Caco-2 (cell line): ENCODE results near the gene PSG5. TPM values are rescaled to one million over a fixed set of nuclear protein-coding genes. Genes with fewer than 3 reads are reported as not detected.
"Not testable (repeated sequence)": the region's sequence is repeated elsewhere in the genome, so short reads cannot be mapped to it uniquely, and the experiment has no call there.

Source experiments
- Bru-seq: library from RNA; stranded (reverse); fragments of 400-500 nt; gene quantifications from one replicate; lab custom pipeline; 2021; lab: Mats Ljungman, UMichigan
- BruChase-seq, 2 experiments: library from RNA; stranded (reverse); fragments of 400-500 nt; gene quantifications; one replicate each; lab custom pipeline; 2021; lab: Mats Ljungman, UMichigan
- BruUV-seq: library from RNA; stranded (reverse); fragments of 400-500 nt; replicated peaks from 2 replicates; lab custom pipeline; 2021; lab: Mats Ljungman, UMichigan
- CTCF ChIA-PET: fragments of 300-600 bp; sonication (Branson Sonifier 250); formaldehyde crosslinking; loops from one replicate; lab custom pipeline; 2022; ENCODE audit warnings: antibody characterized with exemption; lab: Charles Lee
- POLR2A ChIA-PET: fragments of 300-600 bp; sonication (Branson Sonifier 250); formaldehyde crosslinking; loops from one replicate; lab custom pipeline; 2022; ENCODE audit warnings: antibody characterized with exemption; lab: Charles Lee
- DNase-seq, 2 experiments: peaks; one replicate each; pipeline versions ENCODE4 v3.0.0 to v3.0.0-alpha.2; 2020 to 2022
- H3K27me3 ChIP-seq: replicated peaks from 2 replicates; pipeline ENCODE4 v1.6.0; 2011; ENCODE audit warnings: low read length; ENCODE audit not compliant: control insufficient read depth, insufficient read depth
- H3K36me3 ChIP-seq: 2 replicates; pipeline ENCODE4 v1.5.1; 2011; ENCODE audit warnings: low read length; ENCODE audit not compliant: control insufficient read depth, insufficient read depth
- H3K4me1 ChIP-seq: fragments of 250-450 bp; sonication (Bioruptor Pico); 2 replicates; pipeline ENCODE4 v1.5.1; 2020; ENCODE audit warnings: mild to moderate bottlenecking
- H3K4me3 ChIP-seq: 2 replicates; pipeline ENCODE4 v1.5.1; 2011; ENCODE audit warnings: low read depth, mild to moderate bottlenecking, control low read depth, low read length
- H3K9me3 ChIP-seq: fragments of 250-450 bp; sonication (Bioruptor Pico); 2 replicates; pipeline ENCODE4 v1.5.1; 2020; ENCODE audit warnings: mild to moderate bottlenecking, moderate library complexity
- H3K27ac Mint-ChIP-seq: one replicate; pipeline ENCODE4 v1.8.0; 2022; ENCODE audit warnings: mixed read lengths; ENCODE audit not compliant: unreplicated experiment
- H3K27me3 Mint-ChIP-seq: one replicate; pipeline ENCODE4 v1.8.0; 2022; ENCODE audit warnings: mixed read lengths; ENCODE audit not compliant: insufficient read depth, unreplicated experiment
- H3K36me3 Mint-ChIP-seq: one replicate; pipeline ENCODE4 v1.8.0; 2022; ENCODE audit warnings: mild to moderate bottlenecking, mixed read lengths; ENCODE audit not compliant: insufficient read depth, unreplicated experiment
- H3K4me1 Mint-ChIP-seq: one replicate; pipeline ENCODE4 v1.8.0; 2022; ENCODE audit warnings: low read depth, mixed read lengths; ENCODE audit not compliant: unreplicated experiment
- H3K4me3 Mint-ChIP-seq: one replicate; pipeline ENCODE4 v1.8.0; 2022; ENCODE audit warnings: mild to moderate bottlenecking, moderate library complexity, mixed read lengths; ENCODE audit not compliant: unreplicated experiment
- H3K9me3 Mint-ChIP-seq: one replicate; pipeline ENCODE4 v1.8.0; 2022; ENCODE audit warnings: mixed read lengths; ENCODE audit not compliant: unreplicated experiment
- intact Hi-C: fragments of 100-400 bp; cut with micrococcal nuclease; formaldehyde crosslinking; loops from one replicate; pipeline ENCODE4 v1.10.0; 2022; ENCODE audit not compliant: unreplicated experiment
- long read RNA-seq: library from polyadenylated mRNA; stranded (forward); transcript quantifications from one replicate; pipeline ENCODE4 v2.0.0, GENCODE V29; 2022
- total RNA-seq: library from RNA; stranded (reverse); gene quantifications from 2 replicates; pipeline ENCODE4 v1.2.3, GENCODE V29; 2022
- TF ChIP-seq, protein P1 (sequence below), 2 experiments: fragments of 200-600 bp in 1 of 2; IDR thresholded peaks; 1 replicate in 1 of 2; 2 replicates in 1 of 2; pipeline versions ENCODE4 v1.5.1 to v1.8.0; 2011 to 2022; ENCODE audit warnings: antibody characterized with exemption in 1 of 2, control low read depth in 1 of 2, inconsistent platforms in 1 of 2, low read depth in 1 of 2, low read length in 1 of 2, mild to moderate bottlenecking in 1 of 2, moderate library complexity in 1 of 2; ENCODE audit not compliant: insufficient read depth in 1 of 2, severe bottlenecking in 1 of 2, unreplicated experiment in 1 of 2

Gene PSG5
- total RNA-seq (1.2 and 1.7 TPM in 2 replicates), Bru-seq, nascent RNA (percentile 12 among the genes with signal in this experiment), BruChase-seq, experiment 1, labeled RNA remaining after a 2-hour chase (percentile 25 among the genes with signal in this experiment), BruChase-seq, experiment 2, labeled RNA remaining after a 6-hour chase (percentile 22 among the genes with signal in this experiment)
- long read RNA-seq, partial matches to known transcripts, result 3 of 5 reads
- long read RNA-seq, other reads (novel, unspliced or antisense), result 2 of 5 reads

DNA sequence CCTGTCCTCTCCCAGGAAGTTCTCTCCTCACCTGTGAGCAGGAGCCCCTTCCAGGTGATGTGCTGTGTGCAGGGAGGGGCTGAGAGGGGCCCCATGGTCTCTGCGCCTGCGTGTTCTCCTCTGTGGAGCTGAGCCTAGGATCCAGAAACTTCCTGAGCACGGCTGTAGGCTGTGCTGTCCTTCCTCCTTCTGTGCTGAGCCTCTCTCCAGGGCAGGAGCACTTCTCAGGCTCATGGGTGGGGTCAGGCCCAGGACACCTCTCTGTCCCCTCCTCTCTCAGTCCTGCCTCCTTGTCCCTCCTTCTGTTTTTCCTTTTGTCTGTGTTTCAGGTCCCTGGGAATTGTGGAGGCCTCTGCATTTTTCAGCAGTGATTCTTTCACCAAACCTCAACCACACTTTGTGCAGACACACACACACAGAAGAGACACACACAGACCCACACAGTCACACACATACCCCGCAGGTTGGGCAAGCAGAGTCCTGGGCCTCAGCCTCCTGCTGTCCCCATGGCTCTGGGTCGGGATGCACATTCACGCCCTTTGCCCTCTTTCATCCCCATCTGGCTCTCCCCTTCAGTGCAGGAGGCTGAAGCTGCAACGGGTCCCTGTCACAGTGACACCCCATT, at the start of gene PSG5:
TSS of gene PSG5 (minus strand) at position 226 of the 625 bp plus-strand sequence. CDS start at position 95, 131 bp downstream.
- POLR2A ChIA-PET, result not testable (repeated sequence)
- H3K4me3 Mint-ChIP-seq, result peak within 1 kb of the TSS; percentile 20

DNA sequence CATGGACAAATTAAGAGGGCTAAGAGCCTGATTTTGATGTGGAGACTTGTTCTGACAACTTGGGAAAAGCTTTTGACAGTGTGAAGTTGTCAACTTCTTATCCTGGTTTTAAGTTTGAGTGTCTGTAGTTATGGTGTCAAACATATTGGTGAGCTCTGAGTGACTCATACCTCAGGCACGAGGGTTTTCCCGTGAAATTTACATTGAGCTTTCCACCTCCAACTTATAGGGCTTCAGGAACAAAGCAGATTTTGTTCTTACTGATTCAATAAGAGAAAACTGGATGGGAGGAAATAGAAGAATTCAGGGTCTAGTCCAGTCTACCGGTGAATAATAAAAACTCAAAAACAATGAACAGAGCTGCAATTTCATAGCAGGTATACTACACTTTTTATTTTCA, 49.4 kb upstream of the PSG5 start:
- POLR2A ChIA-PET, result not testable (repeated sequence)

More for the DNA sequence above, at the start of gene PSG5:
- H3K27me3 ChIP-seq, intact Hi-C loops, H3K36me3 ChIP-seq, CTCF ChIA-PET, H3K36me3 Mint-ChIP-seq, H3K4me1 Mint-ChIP-seq, H3K4me3 ChIP-seq, H3K27me3 Mint-ChIP-seq, H3K4me1 ChIP-seq, H3K9me3 ChIP-seq, H3K27ac Mint-ChIP-seq, DNase-seq, BruUV-seq, H3K9me3 Mint-ChIP-seq: not testable (repeated sequence)

DNA sequence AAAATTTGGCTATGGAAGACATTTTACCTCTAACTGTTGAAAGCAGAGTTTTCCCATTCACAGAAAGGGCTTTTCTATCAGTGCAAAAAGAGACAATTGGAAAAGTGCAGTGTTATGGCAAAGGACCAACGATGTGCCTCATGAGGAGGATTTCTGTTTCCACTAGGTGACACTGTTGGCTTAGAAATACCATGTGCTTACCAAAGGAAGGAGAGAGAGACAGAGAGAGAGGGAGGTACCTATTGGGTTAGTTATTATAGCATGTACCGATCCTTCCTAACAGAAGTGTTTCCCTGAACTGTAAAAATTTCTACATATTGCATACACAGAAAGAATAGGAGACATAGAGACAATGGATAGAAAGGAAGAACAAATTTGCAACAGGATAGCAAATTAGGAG, 43.0 kb upstream of the PSG5 start:
- no peaks in the 10 kb centered on the region for H3K36me3 ChIP-seq
- TF ChIP-seq, protein P1, sequence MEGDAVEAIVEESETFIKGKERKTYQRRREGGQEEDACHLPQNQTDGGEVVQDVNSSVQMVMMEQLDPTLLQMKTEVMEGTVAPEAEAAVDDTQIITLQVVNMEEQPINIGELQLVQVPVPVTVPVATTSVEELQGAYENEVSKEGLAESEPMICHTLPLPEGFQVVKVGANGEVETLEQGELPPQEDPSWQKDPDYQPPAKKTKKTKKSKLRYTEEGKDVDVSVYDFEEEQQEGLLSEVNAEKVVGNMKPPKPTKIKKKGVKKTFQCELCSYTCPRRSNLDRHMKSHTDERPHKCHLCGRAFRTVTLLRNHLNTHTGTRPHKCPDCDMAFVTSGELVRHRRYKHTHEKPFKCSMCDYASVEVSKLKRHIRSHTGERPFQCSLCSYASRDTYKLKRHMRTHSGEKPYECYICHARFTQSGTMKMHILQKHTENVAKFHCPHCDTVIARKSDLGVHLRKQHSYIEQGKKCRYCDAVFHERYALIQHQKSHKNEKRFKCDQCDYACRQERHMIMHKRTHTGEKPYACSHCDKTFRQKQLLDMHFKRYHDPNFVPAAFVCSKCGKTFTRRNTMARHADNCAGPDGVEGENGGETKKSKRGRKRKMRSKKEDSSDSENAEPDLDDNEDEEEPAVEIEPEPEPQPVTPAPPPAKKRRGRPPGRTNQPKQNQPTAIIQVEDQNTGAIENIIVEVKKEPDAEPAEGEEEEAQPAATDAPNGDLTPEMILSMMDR (IDR thresholded peaks at IDR 0.05; ENCODE audit: insufficient read depth in 1 of 2, low read depth in 1 of 2, low read length in 1 of 2, severe bottlenecking in 1 of 2, unreplicated experiment in 1 of 2), result no peak
- Mint-ChIP-seq H3K9me3 (peaks cover 32% of the 10 kb centered on the region), H3K27me3 (no peaks in the 10 kb centered on the region), H3K36me3 (no peaks in the 10 kb centered on the region), H3K4me1 (no peaks in the 10 kb centered on the region), H3K4me3 (no peak overlapping the region), H3K27ac (no peak overlapping the region)
- DNase-seq, result peak in 1 of 2 experiments; percentile 17
- CTCF ChIA-PET, result no interaction called here
- no TSS peak for BruUV-seq
- H3K27me3 ChIP-seq, result no peaks in the 10 kb centered on the region
- POLR2A ChIA-PET, result no interaction called here
- intact Hi-C loops, result no loop called here
- no peaks in the 10 kb centered on the region for H3K4me1 ChIP-seq
- H3K9me3 ChIP-seq, result no peaks in the 10 kb centered on the region
- H3K4me3 ChIP-seq, result no peak overlapping the region

More for the DNA sequence above, 49.4 kb upstream of the PSG5 start:
- H3K36me3 Mint-ChIP-seq, H3K27me3 ChIP-seq, H3K4me3 ChIP-seq, H3K4me1 Mint-ChIP-seq, intact Hi-C loops, BruUV-seq, H3K9me3 ChIP-seq, CTCF ChIA-PET, H3K4me3 Mint-ChIP-seq, H3K27me3 Mint-ChIP-seq, H3K36me3 ChIP-seq, H3K4me1 ChIP-seq, DNase-seq, H3K27ac Mint-ChIP-seq: not testable (repeated sequence)
- peaks cover 37% of the 10 kb centered on the region for H3K9me3 Mint-ChIP-seq

DNA sequence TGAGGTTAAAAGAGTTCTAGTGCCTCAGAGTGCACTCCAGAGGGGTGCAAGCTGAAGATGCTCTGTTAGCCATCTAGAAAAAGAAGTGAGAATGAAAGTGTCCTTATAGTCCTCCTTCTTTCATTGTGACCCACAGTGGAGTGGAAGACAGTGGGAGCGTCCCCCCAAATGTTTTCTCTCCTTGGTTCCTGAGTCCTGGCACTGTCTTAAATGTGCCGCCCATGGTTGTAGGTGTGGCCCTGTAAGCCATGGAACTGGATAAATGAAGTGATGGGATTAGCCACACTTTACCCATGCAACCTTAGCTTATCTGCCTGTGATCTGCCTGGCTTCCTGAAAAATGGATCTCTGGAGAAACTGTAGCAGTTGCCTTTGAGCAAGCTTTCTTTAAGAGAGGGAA, 42.4 kb upstream of the PSG5 start:
- peak in 1 of 2 experiments; percentile 4 for DNase-seq
- not testable (repeated sequence) for H3K4me3 ChIP-seq
- peaks cover 30% of the 10 kb centered on the region for H3K9me3 Mint-ChIP-seq

DNA sequence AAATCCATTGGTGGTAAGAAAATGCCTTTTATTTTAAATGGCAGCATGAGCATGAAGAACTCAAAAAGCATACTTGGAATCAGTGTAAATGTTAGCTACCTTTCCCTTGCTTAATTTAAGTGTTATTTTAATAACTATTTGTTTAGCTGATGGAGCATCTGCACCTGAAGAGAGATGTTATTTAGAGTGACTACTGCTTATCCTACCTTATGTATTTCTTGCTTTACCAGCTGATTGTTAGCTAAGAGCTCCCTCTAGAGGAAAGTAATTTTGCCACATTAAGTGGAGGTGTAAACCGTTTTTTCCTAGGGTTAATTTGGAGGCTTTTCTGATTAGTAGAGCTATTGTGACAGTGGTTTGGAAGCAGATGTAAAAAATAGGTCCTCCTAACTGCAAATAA, 40.6 kb upstream of the PSG5 start:
- H3K36me3 ChIP-seq, H3K4me1 Mint-ChIP-seq, H3K36me3 Mint-ChIP-seq, H3K27me3 ChIP-seq, intact Hi-C loops, DNase-seq, H3K4me1 ChIP-seq, H3K27me3 Mint-ChIP-seq, CTCF ChIA-PET, POLR2A ChIA-PET, H3K27ac Mint-ChIP-seq, H3K4me3 Mint-ChIP-seq, H3K9me3 ChIP-seq, H3K4me3 ChIP-seq, BruUV-seq: not testable (repeated sequence)
- H3K9me3 Mint-ChIP-seq, result peaks cover 15% of the 10 kb centered on the region

More for the DNA sequence above, 42.4 kb upstream of the PSG5 start:
- H3K27ac Mint-ChIP-seq, H3K27me3 ChIP-seq, H3K4me1 ChIP-seq, H3K36me3 ChIP-seq, H3K27me3 Mint-ChIP-seq, H3K4me1 Mint-ChIP-seq, POLR2A ChIA-PET, H3K36me3 Mint-ChIP-seq, H3K9me3 ChIP-seq, CTCF ChIA-PET, BruUV-seq, H3K4me3 Mint-ChIP-seq, intact Hi-C loops: not testable (repeated sequence)
